ENCODE measurements around the gene IGSF8.

- TF ChIP-seq POLR2AphosphoS5 (IDR thresholded peaks at IDR 0.05), result no peak
- TF ChIP-seq, protein P1, sequence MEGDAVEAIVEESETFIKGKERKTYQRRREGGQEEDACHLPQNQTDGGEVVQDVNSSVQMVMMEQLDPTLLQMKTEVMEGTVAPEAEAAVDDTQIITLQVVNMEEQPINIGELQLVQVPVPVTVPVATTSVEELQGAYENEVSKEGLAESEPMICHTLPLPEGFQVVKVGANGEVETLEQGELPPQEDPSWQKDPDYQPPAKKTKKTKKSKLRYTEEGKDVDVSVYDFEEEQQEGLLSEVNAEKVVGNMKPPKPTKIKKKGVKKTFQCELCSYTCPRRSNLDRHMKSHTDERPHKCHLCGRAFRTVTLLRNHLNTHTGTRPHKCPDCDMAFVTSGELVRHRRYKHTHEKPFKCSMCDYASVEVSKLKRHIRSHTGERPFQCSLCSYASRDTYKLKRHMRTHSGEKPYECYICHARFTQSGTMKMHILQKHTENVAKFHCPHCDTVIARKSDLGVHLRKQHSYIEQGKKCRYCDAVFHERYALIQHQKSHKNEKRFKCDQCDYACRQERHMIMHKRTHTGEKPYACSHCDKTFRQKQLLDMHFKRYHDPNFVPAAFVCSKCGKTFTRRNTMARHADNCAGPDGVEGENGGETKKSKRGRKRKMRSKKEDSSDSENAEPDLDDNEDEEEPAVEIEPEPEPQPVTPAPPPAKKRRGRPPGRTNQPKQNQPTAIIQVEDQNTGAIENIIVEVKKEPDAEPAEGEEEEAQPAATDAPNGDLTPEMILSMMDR (IDR thresholded peaks at IDR 0.05), result no peak
Observed at GRCh38 chr1:160148121-160148520, 49.7 kb upstream of the IGSF8 start.
